Astrocyte of the spinal cord (primary cell): Measurements from ENCODE around the gene TMEM185B.

Source experiments
- DNase-seq: peaks from one replicate; pipeline ENCODE4 v3.0.0; 2011; ENCODE audit warnings: low read depth, low spot score
- H3K4me3 ChIP-seq: 2 replicates; pipeline ENCODE4 v1.5.1; 2011; ENCODE audit warnings: low read depth, mild to moderate bottlenecking, low read length, moderate library complexity
- in situ Hi-C: cut with HindIII; loops from 2 replicates; pipeline ENCODE4 v1.10.0; 2017; ENCODE audit warnings: low sequenced_read_pairs
- TF ChIP-seq, protein P1 (sequence below): IDR thresholded peaks from 2 replicates; pipeline ENCODE4 v1.5.1; 2012; ENCODE audit warnings: low read depth, mild to moderate bottlenecking, low read length, inconsistent platforms

The TMEM185B gene

DNA sequence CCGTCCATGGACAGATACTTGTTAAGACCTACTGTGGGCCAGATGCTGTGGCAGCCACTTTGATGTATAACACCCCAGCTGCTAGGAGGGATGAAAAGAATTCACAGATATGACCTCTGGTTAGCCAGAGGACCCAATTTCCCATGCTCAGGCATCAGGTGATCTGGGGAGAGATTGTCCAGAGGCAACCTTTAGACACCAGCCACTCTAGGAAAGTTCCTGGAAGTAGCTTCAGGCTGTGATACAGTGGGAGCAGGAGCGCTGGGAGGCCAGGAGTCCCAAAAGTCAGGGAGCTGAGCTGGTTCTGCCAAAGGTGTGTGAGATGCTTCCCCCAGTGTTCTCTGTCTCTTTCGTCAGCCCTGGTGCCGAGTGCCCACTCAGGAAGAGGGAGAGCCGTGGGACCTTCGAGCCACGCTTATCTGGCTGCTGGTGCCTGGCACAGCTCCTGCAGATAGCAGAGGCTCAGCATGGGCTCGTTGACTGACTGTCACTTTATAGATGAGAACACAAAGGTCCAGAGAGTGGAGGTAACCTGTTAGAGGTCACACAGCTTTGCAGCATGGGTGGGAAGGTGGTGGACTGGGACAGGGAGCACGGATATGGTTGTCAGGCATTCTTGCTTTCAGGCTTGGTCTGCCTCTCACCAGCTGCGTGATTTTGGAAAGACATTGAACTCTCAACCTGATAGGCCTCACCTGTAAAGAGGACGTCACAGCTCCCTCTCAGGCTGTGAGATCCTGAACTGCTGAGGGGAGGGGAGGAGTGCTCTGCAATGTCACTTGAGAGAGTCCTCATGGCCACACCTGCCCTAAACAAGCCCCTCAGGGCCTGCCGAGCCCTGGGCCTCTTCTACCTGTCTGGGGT, 21.7 kb upstream of the TMEM185B start:
- TF ChIP-seq, protein P1, sequence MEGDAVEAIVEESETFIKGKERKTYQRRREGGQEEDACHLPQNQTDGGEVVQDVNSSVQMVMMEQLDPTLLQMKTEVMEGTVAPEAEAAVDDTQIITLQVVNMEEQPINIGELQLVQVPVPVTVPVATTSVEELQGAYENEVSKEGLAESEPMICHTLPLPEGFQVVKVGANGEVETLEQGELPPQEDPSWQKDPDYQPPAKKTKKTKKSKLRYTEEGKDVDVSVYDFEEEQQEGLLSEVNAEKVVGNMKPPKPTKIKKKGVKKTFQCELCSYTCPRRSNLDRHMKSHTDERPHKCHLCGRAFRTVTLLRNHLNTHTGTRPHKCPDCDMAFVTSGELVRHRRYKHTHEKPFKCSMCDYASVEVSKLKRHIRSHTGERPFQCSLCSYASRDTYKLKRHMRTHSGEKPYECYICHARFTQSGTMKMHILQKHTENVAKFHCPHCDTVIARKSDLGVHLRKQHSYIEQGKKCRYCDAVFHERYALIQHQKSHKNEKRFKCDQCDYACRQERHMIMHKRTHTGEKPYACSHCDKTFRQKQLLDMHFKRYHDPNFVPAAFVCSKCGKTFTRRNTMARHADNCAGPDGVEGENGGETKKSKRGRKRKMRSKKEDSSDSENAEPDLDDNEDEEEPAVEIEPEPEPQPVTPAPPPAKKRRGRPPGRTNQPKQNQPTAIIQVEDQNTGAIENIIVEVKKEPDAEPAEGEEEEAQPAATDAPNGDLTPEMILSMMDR = no peak
- in situ Hi-C loops = no loop called here
- DNase-seq = no peak
- H3K4me3 ChIP-seq = no peak overlapping the region

DNA sequence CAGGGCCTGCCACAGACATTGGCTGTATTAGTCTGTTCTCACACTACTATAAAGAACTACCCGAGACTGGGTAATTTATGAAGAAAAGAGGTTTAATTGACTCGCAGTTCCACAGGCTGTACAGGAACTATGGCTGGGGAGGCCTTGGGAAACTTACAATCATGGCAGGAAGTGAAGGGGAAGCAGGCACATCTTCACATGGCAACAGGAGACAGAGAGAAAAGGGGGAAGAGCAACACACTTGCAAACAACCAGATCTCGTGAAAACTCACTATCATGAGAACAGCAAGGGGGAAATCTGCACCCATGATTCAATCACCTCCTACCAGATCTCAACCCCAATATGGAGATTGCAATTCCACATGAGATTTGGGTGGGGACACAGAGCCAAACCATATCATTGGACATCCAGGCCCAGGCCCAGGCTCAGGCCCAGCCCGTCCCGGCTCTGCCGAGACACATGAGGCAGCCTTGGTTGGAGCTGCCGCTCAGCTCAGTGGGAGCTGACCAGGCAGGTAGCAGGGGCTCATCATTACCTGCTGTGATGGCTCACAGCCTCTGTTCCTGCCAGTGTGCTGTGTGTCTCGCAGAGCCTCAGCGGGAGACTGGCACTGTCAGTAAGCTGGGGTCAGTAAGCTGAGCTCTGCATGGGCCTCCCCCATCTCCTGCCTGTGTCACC, 20.8 kb upstream of the TMEM185B start:
- no peak overlapping the region for H3K4me3 ChIP-seq
- DNase-seq = no peak
- in situ Hi-C loops = no loop called here
- TF ChIP-seq, protein P1 = no peak

DNA sequence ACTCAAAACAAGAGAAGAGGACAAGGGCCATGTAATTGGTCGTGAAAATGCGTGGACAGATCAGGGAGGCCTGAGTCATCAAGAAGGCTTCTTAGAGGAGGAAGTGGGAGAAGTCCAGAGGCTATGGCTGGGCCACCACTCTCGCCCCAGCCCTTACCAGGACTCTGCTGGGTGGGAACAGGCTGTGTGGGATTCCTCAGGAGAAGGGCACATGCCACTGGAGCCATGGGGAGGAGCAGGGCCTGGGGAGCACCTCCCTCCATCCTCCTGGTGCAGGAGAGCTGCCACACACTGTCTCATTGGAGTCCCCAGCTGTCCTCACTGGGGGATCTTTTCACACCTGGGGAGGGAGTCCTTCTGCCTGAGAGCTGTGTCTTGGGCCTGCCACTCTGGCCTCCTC, 20.0 kb upstream of the TMEM185B start:
- TF ChIP-seq, protein P1 = no peak
- no peak overlapping the region for H3K4me3 ChIP-seq
- in situ Hi-C loops = no loop called here
- no peak for DNase-seq

DNA sequence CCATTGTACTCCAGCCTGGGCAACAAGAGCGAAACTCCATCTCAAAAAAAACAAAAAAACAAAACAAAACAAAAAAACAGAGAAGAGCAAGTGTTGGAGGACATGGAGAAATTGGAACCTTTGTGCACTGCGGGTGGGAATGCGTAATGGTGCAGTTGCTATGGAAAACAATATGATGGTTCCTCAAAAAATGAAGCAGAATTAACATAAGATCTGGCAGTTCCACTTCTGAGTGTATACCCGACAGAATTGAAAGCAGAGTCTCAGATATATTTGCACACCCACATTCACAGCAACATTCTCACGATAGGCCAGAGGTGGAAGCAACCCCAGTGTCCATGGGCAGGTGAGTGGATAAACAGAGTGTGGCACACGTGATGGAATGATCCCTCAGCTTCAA, 18.5 kb upstream of the TMEM185B start:
- TF ChIP-seq, protein P1 = no peak
- no peak overlapping the region for H3K4me3 ChIP-seq
- in situ Hi-C loops = no loop called here
- no peak for DNase-seq

DNA sequence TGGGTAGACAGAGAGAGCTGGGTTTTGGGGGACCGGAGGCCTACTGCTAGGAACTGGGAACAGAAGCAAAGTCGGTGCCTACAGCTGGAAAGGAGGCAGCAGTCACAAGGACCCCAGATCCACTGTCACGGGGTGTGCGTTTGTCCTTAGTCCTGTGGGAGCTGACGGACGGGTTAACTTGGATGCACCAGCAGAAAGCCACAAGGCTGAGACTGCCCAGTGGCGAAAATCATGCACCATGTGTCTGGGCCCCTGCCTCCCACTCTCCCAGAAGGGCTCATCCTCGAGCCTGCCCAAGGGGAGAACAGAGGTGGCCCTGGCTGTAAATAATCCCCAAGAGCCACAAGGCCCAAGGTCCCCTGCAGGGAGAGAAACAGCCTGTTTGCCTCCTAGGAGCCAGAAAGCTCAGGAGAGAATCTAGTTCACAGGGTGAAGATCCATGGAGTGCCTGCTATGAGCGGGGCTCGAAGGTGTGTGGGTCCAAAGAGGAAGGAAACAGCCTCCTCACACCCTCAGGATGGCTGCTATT, 17.8 kb upstream of the TMEM185B start:
- in situ Hi-C loops = no loop called here
- no peak for DNase-seq
- TF ChIP-seq, protein P1 = no peak
- no peak overlapping the region for H3K4me3 ChIP-seq

DNA sequence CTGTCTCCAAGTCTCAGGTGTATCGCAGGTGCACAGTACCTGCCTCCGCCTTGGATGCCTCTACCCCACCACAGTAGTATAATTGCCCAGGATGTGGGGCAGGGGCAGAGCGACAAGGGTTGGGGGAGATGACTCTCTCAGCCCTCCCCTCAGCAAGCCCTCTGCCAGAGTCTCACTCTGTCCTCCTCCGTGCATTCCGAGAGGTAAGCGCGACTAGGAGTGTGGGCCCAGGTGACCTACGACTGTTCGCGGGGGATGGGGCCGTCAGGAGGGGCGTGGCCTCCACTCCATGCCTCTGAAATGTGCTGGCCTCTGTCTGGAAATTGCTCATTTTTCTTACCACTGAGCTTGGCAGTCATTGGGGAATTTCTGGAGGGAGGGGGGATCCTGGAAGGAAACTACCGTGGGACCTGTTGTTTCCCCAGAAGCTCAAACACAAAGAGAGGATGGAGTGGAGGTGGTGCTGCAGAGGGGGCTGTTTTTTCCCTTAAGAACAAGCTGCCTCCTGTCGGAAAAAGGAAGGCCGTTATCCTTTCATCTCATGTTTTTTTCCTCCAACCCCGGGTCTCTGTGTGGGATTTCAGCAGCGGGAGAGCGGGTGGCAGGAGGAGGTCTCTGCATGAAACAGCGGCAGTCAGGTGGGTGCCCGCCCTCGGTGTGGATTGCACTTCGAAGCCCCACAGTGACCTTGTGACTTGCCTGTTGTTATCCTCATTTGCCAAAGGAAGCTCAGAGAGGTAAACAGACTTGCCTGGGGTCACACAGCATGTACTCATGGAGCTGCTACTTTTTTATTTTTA, 16.5 kb upstream of the TMEM185B start:
- in situ Hi-C loops = no loop called here
- no peak overlapping the region for H3K4me3 ChIP-seq
- TF ChIP-seq, protein P1 = no peak
- peak; percentile 88 for DNase-seq
